K562 (cell line): ENCODE results near the gene FXYD1. TPM values are rescaled to one million over a fixed set of nuclear protein-coding genes. Genes with fewer than 3 reads are reported as not detected.

ENCODE experiments used
- ASH1L ChIP-seq: fragments of 450-650 bp; IDR thresholded peaks from 2 replicates; pipeline ENCODE4 v1.6.1; 2018; ENCODE audit warnings: borderline replicate concordance, mild to moderate bottlenecking, low read depth; ENCODE audit not compliant: partially characterized antibody
- BDP1 ChIP-seq: IDR thresholded peaks from 3 replicates; pipeline ENCODE4 v1.6.1; 2011; ENCODE audit not compliant: insufficient read length, insufficient read depth
- BRD9 ChIP-seq: fragments of 450-650 bp; IDR thresholded peaks from 2 replicates; pipeline ENCODE4 v1.6.1; 2018; ENCODE audit warnings: low read depth; ENCODE audit not compliant: partially characterized antibody
- GMEB1 ChIP-seq: fragments of 250-450 bp; sonication (Bioruptor Pico); IDR thresholded peaks from 2 replicates; pipeline ENCODE4 v1.4.0; 2020; ENCODE audit warnings: mild to moderate bottlenecking
- KLF13 ChIP-seq: fragments of 450-650 bp; IDR thresholded peaks from 2 replicates; pipeline ENCODE4 v1.6.1; 2016; ENCODE audit warnings: missing genetic modification characterization, low read depth, mild to moderate bottlenecking, missing compliant biosample characterization, moderate library complexity, borderline replicate concordance
- MXI1 ChIP-seq: IDR thresholded peaks from 2 replicates; pipeline ENCODE4 v1.6.1; 2011; ENCODE audit warnings: low read depth, mild to moderate bottlenecking, improper control_type of control experiment, low read length
- NFATC3 ChIP-seq: fragments of 450-650 bp; IDR thresholded peaks from 2 replicates; pipeline ENCODE4 v1.6.1; 2017; ENCODE audit warnings: mild to moderate bottlenecking
- PHB ChIP-seq: fragments of 250-450 bp; sonication (Bioruptor Pico); IDR thresholded peaks from 2 replicates; pipeline ENCODE4 v1.5.0; 2021
- POLR2A ChIP-seq: fragments of 450-650 bp; conservative IDR thresholded peaks from 2 replicates; pipeline ENCODE4 v1.6.1; 2016
- PTTG1 ChIP-seq: fragments of 450-650 bp; IDR thresholded peaks from 2 replicates; pipeline ENCODE4 v1.6.1; 2016; ENCODE audit warnings: low read depth, mild to moderate bottlenecking, missing genetic modification characterization, missing compliant biosample characterization
- STAT5B ChIP-seq: fragments of 250-450 bp; sonication (Bioruptor Pico); IDR thresholded peaks from 2 replicates; pipeline ENCODE4 v1.8.0; 2021; ENCODE audit warnings: mild to moderate bottlenecking, inconsistent platforms
- TCFL5 ChIP-seq: fragments of 250-450 bp; sonication (Bioruptor Pico); conservative IDR thresholded peaks from 2 replicates; pipeline ENCODE4 v1.6.1; 2021; ENCODE audit warnings: mild to moderate bottlenecking, moderate library complexity, matching md5 sums
- USF2 ChIP-seq: sonication (generic); formaldehyde crosslinking; IDR thresholded peaks from 2 replicates; pipeline ENCODE4 v1.5.0; 2020; ENCODE audit warnings: missing genetic modification reagents
- YY1 ChIP-seq, 3 experiments: IDR thresholded peaks; 2 replicates each; pipeline ENCODE4 v1.6.1; 2011; ENCODE audit warnings: low read length in 2 of 3, mild to moderate bottlenecking in 2 of 3, moderate library complexity in 2 of 3, borderline replicate concordance in 1 of 3, control low read depth in 1 of 3, low read depth in 1 of 3; ENCODE audit not compliant: insufficient read depth in 3 of 3, insufficient replicate concordance in 2 of 3, control insufficient read depth in 1 of 3, insufficient read length in 1 of 3; ENCODE audit errors: extremely low read depth in 1 of 3
- ZNF445 ChIP-seq: fragments of 250-450 bp; sonication (Bioruptor Pico); IDR thresholded peaks from 2 replicates; pipeline ENCODE4 v1.4.0; 2020; ENCODE audit warnings: low read depth, mild to moderate bottlenecking, moderate library complexity
- ZNF589 ChIP-seq: fragments of 200-800 bp; sonication (Bioruptor generic); IDR thresholded peaks from 2 replicates; pipeline ENCODE4 v1.6.1; 2016; ENCODE audit warnings: low read depth, missing genetic modification characterization, missing compliant biosample characterization
- ZNF766 ChIP-seq: fragments of 200-800 bp; sonication (Bioruptor generic); conservative IDR thresholded peaks from 2 replicates; pipeline ENCODE4 v1.6.1; 2016; ENCODE audit warnings: missing genetic modification characterization, missing compliant biosample characterization
- ZNF778 ChIP-seq: fragments of 450-650 bp; formaldehyde crosslinking; IDR thresholded peaks from 2 replicates; pipeline ENCODE4 v1.4.0; 2020; ENCODE audit warnings: mild to moderate bottlenecking, moderate library complexity
- polyA plus RNA-seq, 8 experiments: library from polyadenylated mRNA; depleted of rRNA in 4 of 8; stranded (reverse) in 5 of 8; unstranded in 3 of 8; fragments of >200 nt; fragmentation: Nextera tagmentation in 2 of 8; fragmentation: Illumina TruSeq in 1 of 8; extraction: Ambion mirVana in 2 of 8; extraction: Trizol in 1 of 8; gene quantifications; 2 replicates each; pipeline versions ENCODE4 v1.2.1 to v1.2.3, GENCODE V29; 2011 to 2014; ENCODE audit warnings: inconsistent platforms in 1 of 8, missing spikeins in 1 of 8
- total RNA-seq, 7 experiments: library from RNA; depleted of rRNA in 6 of 7; stranded (reverse); fragments of >200 nt in 6 of 7; fragmentation: Illumina TruSeq in 2 of 7; extraction: Trizol in 2 of 7; gene quantifications; 2 replicates each; pipeline versions ENCODE4 v1.2.1 to v1.2.3, GENCODE V29; 2011 to 2021; ENCODE audit warnings: low replicate concordance in 1 of 7
- TF ChIP-seq, protein P1 (sequence below): fragments of 450-650 bp; IDR thresholded peaks from 2 replicates; pipeline ENCODE4 v1.6.1; 2016; ENCODE audit warnings: mild to moderate bottlenecking
- TF ChIP-seq, protein P2 (sequence below): fragments of 250-450 bp; sonication (Bioruptor Pico); IDR thresholded peaks from 2 replicates; pipeline ENCODE4 v1.5.0; 2020; ENCODE audit warnings: mild to moderate bottlenecking, borderline replicate concordance

The FXYD1 gene
- total and polyA plus RNA-seq, 9 of the 15 experiments (the other 6 are each of a cell fraction or from before 2014, with no cell fraction given), result 0.40 to 3.2 (median 1.8) TPM; not detected in 3

DNA sequence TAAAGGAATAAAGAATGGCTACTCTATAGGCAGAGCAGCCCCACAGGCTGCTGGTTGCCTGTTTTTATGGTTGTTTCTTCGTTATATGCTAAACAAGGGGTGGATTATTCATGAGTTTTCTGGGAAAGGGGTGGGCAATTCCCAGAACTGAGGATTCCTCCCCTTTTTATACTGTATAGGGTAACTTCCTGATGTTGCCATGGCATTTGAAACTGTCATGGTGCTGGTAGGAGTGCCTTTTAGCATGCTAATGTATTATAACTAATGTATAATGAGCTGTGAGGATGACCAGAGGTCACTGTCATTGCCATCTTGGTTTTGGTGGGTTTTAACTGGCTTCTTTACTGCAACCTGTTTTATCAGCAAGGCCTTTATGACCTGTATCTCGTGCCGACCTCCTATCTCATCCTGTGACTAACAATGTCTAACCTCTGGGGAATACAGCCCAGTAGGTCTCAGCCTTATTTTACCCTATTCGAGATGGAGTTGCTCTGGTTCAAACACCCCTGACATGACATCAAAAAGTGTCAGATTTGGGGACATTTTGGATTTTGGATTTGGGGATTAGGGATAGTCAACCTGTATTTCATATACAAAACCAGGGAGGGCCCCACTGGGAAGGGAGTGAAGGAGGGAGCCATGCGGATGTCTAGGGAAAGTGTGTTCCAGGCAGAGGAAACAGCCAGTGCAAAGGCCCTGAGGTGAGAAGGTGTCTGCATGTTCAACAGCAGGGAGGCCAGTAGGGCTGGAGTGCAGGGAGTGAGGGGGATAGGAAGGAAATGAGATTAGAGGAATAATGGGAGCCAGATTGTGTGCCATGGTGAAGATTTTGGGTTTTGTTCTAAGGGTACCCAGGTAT is 26.8 kb downstream of the FXYD1 start (continued):
- TF ChIP-seq, protein P1, sequence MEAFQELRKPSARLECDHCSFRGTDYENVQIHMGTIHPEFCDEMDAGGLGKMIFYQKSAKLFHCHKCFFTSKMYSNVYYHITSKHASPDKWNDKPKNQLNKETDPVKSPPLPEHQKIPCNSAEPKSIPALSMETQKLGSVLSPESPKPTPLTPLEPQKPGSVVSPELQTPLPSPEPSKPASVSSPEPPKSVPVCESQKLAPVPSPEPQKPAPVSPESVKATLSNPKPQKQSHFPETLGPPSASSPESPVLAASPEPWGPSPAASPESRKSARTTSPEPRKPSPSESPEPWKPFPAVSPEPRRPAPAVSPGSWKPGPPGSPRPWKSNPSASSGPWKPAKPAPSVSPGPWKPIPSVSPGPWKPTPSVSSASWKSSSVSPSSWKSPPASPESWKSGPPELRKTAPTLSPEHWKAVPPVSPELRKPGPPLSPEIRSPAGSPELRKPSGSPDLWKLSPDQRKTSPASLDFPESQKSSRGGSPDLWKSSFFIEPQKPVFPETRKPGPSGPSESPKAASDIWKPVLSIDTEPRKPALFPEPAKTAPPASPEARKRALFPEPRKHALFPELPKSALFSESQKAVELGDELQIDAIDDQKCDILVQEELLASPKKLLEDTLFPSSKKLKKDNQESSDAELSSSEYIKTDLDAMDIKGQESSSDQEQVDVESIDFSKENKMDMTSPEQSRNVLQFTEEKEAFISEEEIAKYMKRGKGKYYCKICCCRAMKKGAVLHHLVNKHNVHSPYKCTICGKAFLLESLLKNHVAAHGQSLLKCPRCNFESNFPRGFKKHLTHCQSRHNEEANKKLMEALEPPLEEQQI, result no peak
- TF ChIP-seq PTTG1 (peak; percentile 94), BRD9 (peak; percentile 42), ASH1L (no peak), KLF13 (tag) (0 out of 2 replicates have a peak, but pooled peaks have one; percentile 51), POLR2A (no peak; the same call in 1 of the 2 replicates), NFATC3 (no peak), BDP1 (no peak), USF2 (CRISPR knock-in tag) (no peak), ZNF778 (CRISPR knock-in tag) (no peak), ZNF445 (peak; percentile 78), YY1 (IDR thresholded peaks at IDR 0.05; ENCODE audit: borderline replicate concordance in 1 of 3, control insufficient read depth in 1 of 3, extremely low read depth in 1 of 3, insufficient read depth in 3 of 3, insufficient read length in 1 of 3, insufficient replicate concordance in 2 of 3, low read depth in 1 of 3, low read length in 2 of 3) (no peak), ZNF589 (CRISPR knock-in tag) (no peak; the same call in 1 of the 2 replicates), MXI1 (no peak; the same call in 1 of the 2 replicates), PHB (CRISPR knock-in tag) (no peak), STAT5B (peak; percentile 44; the same call in 1 of the 2 replicates), GMEB1 (CRISPR knock-in tag) (peak; percentile 33; the same call in 1 of the 2 replicates), TCFL5 (peak; percentile 72; the same call in 1 of the 2 replicates), ZNF766 (peak; percentile 78)
- TF ChIP-seq, protein P2, sequence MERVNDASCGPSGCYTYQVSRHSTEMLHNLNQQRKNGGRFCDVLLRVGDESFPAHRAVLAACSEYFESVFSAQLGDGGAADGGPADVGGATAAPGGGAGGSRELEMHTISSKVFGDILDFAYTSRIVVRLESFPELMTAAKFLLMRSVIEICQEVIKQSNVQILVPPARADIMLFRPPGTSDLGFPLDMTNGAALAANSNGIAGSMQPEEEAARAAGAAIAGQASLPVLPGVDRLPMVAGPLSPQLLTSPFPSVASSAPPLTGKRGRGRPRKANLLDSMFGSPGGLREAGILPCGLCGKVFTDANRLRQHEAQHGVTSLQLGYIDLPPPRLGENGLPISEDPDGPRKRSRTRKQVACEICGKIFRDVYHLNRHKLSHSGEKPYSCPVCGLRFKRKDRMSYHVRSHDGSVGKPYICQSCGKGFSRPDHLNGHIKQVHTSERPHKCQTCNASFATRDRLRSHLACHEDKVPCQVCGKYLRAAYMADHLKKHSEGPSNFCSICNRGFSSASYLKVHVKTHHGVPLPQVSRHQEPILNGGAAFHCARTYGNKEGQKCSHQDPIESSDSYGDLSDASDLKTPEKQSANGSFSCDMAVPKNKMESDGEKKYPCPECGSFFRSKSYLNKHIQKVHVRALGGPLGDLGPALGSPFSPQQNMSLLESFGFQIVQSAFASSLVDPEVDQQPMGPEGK (CRISPR knock-in tag), result 0 out of 2 replicates have a peak, but pooled peaks have one; percentile 72
